ENCODE data around the gene NCAM1. TPM values are rescaled to one million over a fixed set of nuclear protein-coding genes. Genes with fewer than 3 reads are reported as not detected.

Gene NCAM1
- total and polyA plus RNA-seq, 2 experiments from 2014 or later, result 0.76 to 1.6 TPM

- no peaks in the 10 kb centered on the region for H3F3A ChIP-seq (replicated peaks; ENCODE audit: low read depth)
- H3K4me2 ChIP-seq, result no peak overlapping the region
- no peaks in the 10 kb centered on the region for H3K9me2 ChIP-seq (ENCODE audit: insufficient read depth)
- no peaks in the 10 kb centered on the region for H3K79me2 ChIP-seq (replicated peaks; ENCODE audit: insufficient read depth)
- H3K27ac Mint-ChIP-seq, result no peak overlapping the region
- H3K4me3 ChIP-seq, result no peak overlapping the region
- peaks cover 14% of the 10 kb centered on the region; the same call in 2 of the 3 replicates for H3K4me1 Mint-ChIP-seq
- no peak overlapping the region for H2AFZ ChIP-seq
- H3K4me1 ChIP-seq (ENCODE audit: insufficient read depth), result no peaks in the 10 kb centered on the region
- no peak overlapping the region for H3K4me3 Mint-ChIP-seq
- H4K20me1 ChIP-seq (replicated peaks; ENCODE audit: insufficient read depth), result no peaks in the 10 kb centered on the region
- DNase-seq (ENCODE audit: low spot score) (no peak), ATAC-seq (no peak)
- no peaks in the 10 kb centered on the region for H3K9me3 Mint-ChIP-seq
- no peak overlapping the region for H3K27ac ChIP-seq (ENCODE audit: low read depth)
- no peaks in the 10 kb centered on the region for H3K27me3 ChIP-seq (ENCODE audit: insufficient read depth)
- no peaks in the 10 kb centered on the region for H3K36me3 Mint-ChIP-seq (ENCODE audit: low read depth)
- TF ChIP-seq POLR2AphosphoS5 (IDR thresholded peaks at IDR 0.05; ENCODE audit: low read depth), result no peak
- TF ChIP-seq CREB1 (CRISPR knock-in tag; IDR thresholded peaks at IDR 0.05; ENCODE audit: low read depth), result no peak
- no peak for TF ChIP-seq ZNF462 (CRISPR knock-in tag; IDR thresholded peaks at IDR 0.05)
- no peak for TF ChIP-seq STAT1 (IDR thresholded peaks at IDR 0.05; ENCODE audit: unreplicated experiment)
- no peak for TF ChIP-seq ZNF331 (CRISPR knock-in tag; IDR thresholded peaks at IDR 0.05; ENCODE audit: low read depth)
- no peak for TF ChIP-seq EZH2 (IDR thresholded peaks at IDR 0.05; ENCODE audit: low read depth, unreplicated experiment)
- TF ChIP-seq ETS1 (IDR thresholded peaks at IDR 0.05), result no peak
- TF ChIP-seq NANOG (IDR thresholded peaks at IDR 0.05; ENCODE audit: borderline replicate concordance), result no peak
- TF ChIP-seq ZNF114 (CRISPR knock-in tag; IDR thresholded peaks at IDR 0.05), result no peak
- no peak for TF ChIP-seq REST (IDR thresholded peaks at IDR 0.05; ENCODE audit: unreplicated experiment)
- TF ChIP-seq EZH2phosphoT487 (IDR thresholded peaks at IDR 0.05; ENCODE audit: unreplicated experiment), result no peak
- TF ChIP-seq CTCF (conservative IDR thresholded peaks at IDR 0.05; ENCODE audit: low read depth in 2 of 2), result no peak
- no peak for TF ChIP-seq JUNB (IDR thresholded peaks at IDR 0.05; ENCODE audit: unreplicated experiment)
- peaks cover under 1% of the 10 kb centered on the region for H3K27me3 Mint-ChIP-seq (ENCODE audit: insufficient read depth, low read depth, poor library complexity)
- no peaks in the 10 kb centered on the region for H3K36me3 ChIP-seq (ENCODE audit: insufficient read depth)
These were observed 144.4 kb downstream of the NCAM1 start for GRCh38 chr11:113105592-113105991.
